Stimulated activated CD4-positive, alpha-beta T cell treated with anti-CD3 and anti-CD28 coated beads, Interleukin-1b, Interleukin-23, amount 100 ng/mL, for 24 hours (primary cell): ENCODE data around the gene CALML4.
"Not testable (repeated sequence)": the region's sequence is repeated elsewhere in the genome, so short reads cannot be mapped to it uniquely, and the experiment has no call there.

ENCODE experiments used
- DNase-seq, 4 experiments: peaks; one replicate each; pipeline ENCODE4 v3.0.0-alpha.2; 2020; ENCODE audit warnings: low read depth in 4 of 4, low spot score in 1 of 4

The CALML4 gene

DNA sequence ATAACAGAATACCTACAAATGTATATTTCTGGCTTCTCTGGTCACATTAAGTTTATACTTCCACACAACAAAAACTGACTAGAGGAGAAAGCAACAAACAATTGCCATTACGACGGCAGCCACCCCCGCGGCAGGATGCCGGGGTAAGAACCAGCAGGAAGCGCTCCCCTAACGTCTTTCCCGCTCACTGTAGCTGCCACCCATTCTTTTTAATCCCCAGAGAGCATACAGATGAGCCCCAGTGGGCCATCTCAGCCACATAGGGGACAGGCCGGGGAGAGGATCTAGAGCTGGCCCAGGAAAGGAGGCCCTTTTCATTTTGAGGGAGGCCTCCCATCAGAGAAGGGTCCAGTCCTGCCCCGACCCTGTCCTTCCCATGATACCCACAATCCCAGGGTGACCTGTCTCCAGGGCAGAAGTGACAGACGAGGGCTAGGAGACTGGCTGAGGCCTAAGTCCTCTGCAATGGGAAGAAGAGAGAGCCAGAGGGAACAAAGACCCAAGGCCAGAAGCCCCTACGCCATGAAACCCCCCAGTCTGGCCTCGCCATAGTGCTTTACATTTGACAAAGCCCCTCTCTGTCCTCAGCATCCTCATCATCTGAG lies 3.6 kb upstream of the CALML4 start:
- DNase-seq = no peak

- DNase-seq = no peak
Observed at GRCh38 chr15:68208136-68208535, 3.0 kb upstream of the CALML4 start.

DNA sequence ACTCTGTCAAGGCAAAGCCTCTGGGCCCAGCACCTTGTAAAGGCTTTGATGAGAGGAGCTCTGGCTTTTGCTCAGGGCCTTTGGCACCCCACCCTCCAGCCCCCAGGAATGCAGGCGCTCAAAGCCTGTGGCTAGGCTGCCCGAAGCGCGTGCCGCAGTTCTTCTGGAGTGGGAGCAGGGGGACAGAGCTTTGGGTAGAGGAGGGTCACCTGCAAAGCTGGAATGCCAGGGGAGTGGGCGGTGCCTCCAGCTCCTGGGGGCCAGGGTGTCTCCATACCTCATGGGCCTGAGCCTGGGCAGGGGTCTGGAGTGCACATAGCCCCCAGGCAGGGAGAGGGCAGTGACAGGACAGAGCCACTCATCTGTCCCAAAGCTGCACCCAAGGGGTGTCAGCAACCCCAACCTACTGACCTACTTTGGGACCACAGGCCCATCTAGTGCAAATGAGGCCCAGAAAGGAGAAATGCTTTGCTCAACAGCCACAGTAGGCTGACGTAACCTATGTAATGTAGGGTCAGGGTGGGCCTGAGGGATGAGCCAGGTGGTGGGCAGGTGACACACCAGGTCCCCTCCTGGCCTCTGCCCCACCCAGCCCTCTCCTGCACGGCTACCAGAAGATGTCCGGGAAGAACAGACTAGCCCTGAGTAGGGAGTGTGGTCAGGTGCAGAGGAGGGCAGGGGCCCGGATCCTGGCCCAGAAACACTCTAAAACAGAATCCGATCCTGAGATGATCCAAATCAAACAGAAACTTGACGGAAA lies 2.2 kb upstream of the CALML4 start:
- no peak for DNase-seq

GRCh38 chr15:68206711-68207151 lies 1.6 kb upstream of the CALML4 start:
- DNase-seq = no peak

GRCh38 chr15:68205954-68206539 lies 915 bp upstream of the CALML4 start:
- no peak for DNase-seq

DNA sequence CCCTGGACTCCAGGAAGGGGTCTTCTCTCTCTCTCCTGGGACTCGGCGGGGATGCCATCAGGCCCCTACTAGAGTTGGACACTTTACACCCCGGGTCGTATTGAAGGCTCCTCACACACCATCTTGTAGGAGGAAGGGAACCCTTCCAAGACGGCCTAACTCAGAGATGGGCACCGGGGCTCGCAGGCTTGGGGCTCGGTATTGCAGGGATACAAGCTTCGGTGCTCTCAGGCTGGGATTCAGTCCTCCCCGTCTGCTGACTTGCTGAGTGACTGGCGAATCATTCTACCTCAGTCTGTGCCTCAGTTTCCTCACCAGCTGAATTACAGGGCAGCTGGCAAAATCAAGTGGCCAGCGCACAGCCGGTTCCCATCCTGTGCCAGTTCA lies 419 bp upstream of the CALML4 start:
- DNase-seq = no peak

GRCh38 chr15:68204361-68204760 lies 771 bp downstream of the CALML4 start:
- no peak for DNase-seq

GRCh38 chr15:68203956-68204355 lies 1.2 kb downstream of the CALML4 start:
- no peak for DNase-seq

- no peak for DNase-seq
Observed at GRCh38 chr15:68203486-68203885, 1.6 kb downstream of the CALML4 start.

DNA sequence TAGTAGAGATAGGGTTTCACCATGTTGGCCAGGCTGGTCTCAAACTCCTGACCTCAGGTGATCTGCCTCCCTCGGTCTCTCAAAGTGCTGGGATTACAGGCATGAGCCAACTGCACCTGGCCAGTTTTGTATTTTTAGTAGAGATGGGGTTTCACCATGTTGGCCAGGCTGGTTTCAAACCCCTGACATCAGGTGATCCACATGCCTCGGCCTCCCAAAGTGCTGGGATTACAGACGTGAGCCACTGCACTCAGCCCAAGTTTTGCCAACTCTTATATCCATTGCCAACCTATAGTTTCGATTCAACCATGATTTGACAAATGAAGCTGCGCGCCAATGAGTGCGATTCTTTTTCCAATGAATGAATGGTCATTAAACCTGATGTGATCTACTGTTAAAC lies 2.1 kb downstream of the CALML4 start:
- not testable (repeated sequence) for DNase-seq

DNA sequence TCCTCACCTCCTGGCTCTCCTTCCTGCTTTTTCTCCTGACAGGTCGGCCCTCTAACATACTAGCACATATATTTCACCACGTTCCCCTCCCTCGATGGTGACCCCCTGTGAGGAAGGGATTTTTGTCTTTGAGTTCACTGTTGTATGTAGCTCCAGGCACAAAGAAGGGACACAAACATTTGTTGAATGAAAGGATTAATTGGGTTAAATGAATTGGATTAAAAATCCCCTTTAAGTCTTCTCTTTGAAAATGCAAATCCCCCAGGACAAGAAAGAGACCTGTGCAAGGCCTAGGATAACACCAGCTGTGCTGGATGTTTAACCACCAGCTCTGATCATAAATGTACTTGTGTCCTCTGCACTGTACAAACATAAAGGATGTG lies 3.3 kb downstream of the CALML4 start:
- DNase-seq = no peak

GRCh38 chr15:68201153-68201878 lies 3.8 kb downstream of the CALML4 start:
- DNase-seq = no peak

GRCh38 chr15:68200016-68200861 lies 4.9 kb downstream of the CALML4 start:
- no peak for DNase-seq

DNA sequence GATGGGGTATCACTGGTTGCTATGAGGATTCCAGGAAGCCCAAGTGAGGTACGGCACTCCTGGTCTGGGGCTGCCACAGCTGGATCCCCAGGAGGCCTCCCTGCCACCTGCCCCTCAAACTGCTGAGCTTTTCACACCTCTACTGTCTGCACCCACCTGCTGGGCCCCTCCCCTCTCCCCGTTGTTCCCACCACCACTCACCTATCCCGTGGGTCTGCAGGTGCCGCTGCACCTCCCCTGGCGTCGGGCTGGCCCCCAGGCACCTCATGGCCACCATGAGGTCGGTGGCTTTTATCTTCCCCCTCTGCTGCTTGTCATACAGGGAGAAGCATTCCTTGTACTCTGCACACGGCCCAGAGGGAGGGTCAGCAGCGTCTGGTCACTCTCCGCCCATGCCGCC lies 5.8 kb downstream of the CALML4 start:
- DNase-seq = no peak

DNA sequence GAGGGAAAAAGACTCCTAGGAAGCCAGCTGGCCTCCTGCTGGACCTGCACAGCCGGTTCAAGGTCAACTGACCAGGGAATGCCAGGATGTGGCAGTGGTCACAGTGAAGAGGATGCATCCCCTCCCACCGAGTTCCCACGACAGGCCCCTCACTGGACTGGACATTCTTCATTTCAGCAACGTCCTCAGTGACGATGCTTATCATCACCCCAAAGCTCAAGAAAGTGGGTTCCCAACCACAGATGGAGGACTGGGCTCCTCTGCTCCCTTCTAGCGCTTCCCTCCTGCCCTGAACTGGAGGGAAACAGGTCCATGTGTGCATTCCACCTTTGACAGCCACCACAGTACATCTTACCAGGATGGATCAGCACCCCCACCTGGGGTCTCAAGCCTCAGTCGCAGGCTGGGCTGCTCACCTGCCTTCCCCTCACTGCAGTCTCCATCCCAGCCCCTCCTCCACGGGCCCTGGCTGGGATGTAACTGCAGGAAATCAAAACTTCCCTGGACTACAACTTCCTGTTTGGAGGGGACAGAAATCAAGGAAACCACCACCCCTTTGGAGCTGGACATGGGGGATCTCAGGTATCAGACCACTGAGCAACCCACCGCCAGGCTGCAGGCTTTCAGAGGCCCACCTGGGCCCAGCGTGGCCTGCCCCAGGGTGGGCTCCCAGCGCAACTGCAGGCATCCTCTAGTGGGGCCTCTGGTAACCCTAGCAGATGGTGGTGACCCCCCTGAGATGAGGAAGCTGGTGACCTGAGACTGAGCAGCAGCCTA lies 7.3 kb downstream of the CALML4 start:
- no peak for DNase-seq

DNA sequence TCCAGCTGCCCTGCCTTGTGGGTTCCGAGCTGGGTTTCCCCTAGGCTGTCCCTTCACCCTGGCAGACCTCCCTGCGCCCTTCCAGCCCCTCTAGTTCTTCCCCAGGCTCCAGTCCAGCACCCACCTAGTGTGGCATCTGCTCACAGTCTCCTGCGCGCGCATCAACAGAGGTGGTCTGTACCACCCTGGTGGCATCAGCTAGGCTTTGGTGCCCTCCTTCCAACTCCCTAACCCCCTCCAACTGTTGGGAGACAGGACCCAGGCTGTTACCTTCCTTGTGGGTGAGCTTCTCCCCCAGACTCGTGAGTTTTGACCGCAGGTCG lies 8.0 kb downstream of the CALML4 start:
- DNase-seq = no peak

GRCh38 chr15:68196445-68197169 lies 8.5 kb downstream of the CALML4 start:
- no peak for DNase-seq

DNA sequence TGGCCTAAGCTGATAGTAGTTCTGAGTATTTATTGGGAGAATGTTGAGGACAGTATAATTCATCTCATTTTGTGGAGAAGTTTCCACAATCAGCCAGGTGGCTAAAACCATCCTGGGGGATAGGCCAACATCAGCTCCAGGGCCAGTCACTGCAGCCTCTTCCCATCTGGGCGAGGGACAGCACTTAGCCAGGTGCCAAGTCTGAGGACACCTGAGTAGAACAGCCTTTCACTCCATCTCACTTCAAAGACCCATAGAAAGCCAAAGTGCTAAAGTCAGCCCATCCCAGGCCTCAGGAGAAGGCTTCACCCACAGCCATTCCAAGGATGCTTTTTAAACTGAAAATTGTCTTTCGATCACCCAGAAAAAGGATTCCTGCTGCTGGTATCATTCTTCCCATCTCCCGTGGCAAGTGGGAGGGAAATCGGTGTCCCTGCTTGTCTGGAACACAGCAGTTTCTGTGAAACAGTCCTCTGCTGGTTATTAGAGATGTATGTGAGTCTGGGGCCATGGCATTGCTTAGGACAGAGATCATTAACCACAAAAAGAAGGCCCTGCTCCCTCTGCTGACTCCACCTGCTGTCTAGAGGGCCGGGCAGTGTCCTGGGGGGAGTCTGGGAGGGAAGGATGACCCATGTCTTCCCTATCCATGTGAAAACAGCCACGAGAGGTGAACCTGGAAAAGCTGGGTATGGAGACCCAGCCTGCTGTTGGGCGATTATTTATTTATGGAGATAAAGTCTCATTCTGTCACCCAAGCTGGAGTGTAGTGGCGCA lies 9.6 kb downstream of the CALML4 start:
- no peak for DNase-seq
